ENCODE results near the gene GYPB. TPM values are rescaled to one million over a fixed set of nuclear protein-coding genes. Genes with fewer than 3 reads are reported as not detected.
"Not testable (repeated sequence)": the region's sequence is repeated elsewhere in the genome, so short reads cannot be mapped to it uniquely, and the experiment has no call there.

GYPB gene
- total and polyA plus RNA-seq, 8 donors: 26.8 TPM; not detected in 7

DNA sequence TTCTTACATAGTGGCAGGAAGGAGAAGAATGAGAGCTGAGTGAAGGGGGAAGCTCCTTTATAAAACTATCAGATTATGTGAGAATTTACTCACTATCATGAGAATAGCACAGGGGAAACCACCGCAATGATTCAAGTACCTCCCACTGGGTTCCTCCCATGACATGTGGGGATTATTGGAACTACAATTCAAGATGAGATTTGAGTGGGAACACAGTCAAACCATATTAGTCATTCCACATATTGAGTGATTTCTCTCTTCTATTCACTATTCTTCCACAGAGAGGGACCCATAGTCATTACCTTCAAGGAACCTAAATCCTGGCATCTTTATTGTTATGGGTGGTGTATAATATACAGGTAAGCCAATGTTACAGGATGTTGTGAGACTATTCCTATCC, 27.4 kb downstream of the GYPB start:
- intact Hi-C loops (cut with DNase I; ENCODE audit: low total_unique reads): not testable (repeated sequence)

GRCh38 chr4:143990717-143991116, 28.5 kb downstream of the GYPB start:
- H3K36me3 ChIP-seq; H3K27ac ChIP-seq; H3K27me3 ChIP-seq; H3K4me3 ChIP-seq; H3K9me3 ChIP-seq; H3K4me1 ChIP-seq; intact Hi-C loops (cut with DNase I; ENCODE audit: low total_unique reads); DNase-seq: not testable (repeated sequence)
- WGBS, 5 donors: 28 to 77% (median 54%) methylated on average over 2 to 3 of the region's 3 CpGs

More for the DNA sequence above, 27.4 kb downstream of the GYPB start:
- WGBS, 5 donors: no CpG with 5 or more reads among the region's 1 CpG
- not testable (repeated sequence) for H3K36me3 ChIP-seq, DNase-seq, H3K9me3 ChIP-seq, H3K4me1 ChIP-seq, H3K27ac ChIP-seq, H3K27me3 ChIP-seq, H3K4me3 ChIP-seq

GRCh38 chr4:143986180-143986579, 33.0 kb downstream of the GYPB start:
- no peak overlapping the region for H3K4me3 ChIP-seq
- TF ChIP-seq, protein P1, sequence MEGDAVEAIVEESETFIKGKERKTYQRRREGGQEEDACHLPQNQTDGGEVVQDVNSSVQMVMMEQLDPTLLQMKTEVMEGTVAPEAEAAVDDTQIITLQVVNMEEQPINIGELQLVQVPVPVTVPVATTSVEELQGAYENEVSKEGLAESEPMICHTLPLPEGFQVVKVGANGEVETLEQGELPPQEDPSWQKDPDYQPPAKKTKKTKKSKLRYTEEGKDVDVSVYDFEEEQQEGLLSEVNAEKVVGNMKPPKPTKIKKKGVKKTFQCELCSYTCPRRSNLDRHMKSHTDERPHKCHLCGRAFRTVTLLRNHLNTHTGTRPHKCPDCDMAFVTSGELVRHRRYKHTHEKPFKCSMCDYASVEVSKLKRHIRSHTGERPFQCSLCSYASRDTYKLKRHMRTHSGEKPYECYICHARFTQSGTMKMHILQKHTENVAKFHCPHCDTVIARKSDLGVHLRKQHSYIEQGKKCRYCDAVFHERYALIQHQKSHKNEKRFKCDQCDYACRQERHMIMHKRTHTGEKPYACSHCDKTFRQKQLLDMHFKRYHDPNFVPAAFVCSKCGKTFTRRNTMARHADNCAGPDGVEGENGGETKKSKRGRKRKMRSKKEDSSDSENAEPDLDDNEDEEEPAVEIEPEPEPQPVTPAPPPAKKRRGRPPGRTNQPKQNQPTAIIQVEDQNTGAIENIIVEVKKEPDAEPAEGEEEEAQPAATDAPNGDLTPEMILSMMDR (IDR thresholded peaks at IDR 0.05): no peak
- no peak for TF ChIP-seq EP300 (IDR thresholded peaks at IDR 0.05)
- TF ChIP-seq POLR2AphosphoS5 (IDR thresholded peaks at IDR 0.05): no peak
- no peak for TF ChIP-seq POLR2A (IDR thresholded peaks at IDR 0.05)
- DNase-seq: no peak
- no peaks in the 10 kb centered on the region for H3K4me1 ChIP-seq
- H3K9me3 ChIP-seq: no peaks in the 10 kb centered on the region
- no peaks in the 10 kb centered on the region for H3K27me3 ChIP-seq
- no peak overlapping the region for H3K27ac ChIP-seq
- WGBS, 5 donors: 40 to 81% (median 68%) methylated on average over 1 of the region's 1 CpG
- no peaks in the 10 kb centered on the region for H3K36me3 ChIP-seq
- intact Hi-C loops (cut with DNase I; ENCODE audit: low total_unique reads): no loop called here

DNA sequence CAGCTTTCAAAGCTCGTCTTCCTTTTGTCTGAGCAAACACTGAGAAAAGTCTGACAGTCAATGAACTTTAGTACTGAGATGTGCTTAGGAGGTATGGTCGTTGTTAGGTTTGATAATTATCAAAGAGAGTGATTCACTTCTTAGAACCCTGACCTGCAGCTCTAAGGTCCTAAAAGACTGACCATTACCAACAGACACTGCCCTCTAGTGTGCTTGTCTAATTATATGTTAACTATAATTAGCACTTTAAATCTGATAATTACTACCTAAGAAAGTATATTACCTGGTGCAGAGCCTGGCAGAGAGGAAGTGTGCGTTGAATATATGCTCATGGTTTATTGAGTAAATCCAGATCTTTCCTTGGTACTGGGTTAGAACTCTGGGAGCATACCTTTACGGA, 38.4 kb downstream of the GYPB start:
- H3K9me3 ChIP-seq; H3K4me1 ChIP-seq; H3K27me3 ChIP-seq; H3K36me3 ChIP-seq; intact Hi-C loops (cut with DNase I; ENCODE audit: low total_unique reads); H3K4me3 ChIP-seq; H3K27ac ChIP-seq: not testable (repeated sequence)
- peak in 1 of 2 donors; percentile 2 for DNase-seq
- WGBS, 5 donors: 23 to 63% (median 50%) methylated on average over 4 of the region's 4 CpGs

GRCh38 chr4:143975527-143975926, 43.7 kb downstream of the GYPB start:
- H3K36me3 ChIP-seq; H3K9me3 ChIP-seq; H3K27me3 ChIP-seq; intact Hi-C loops (cut with DNase I; ENCODE audit: low total_unique reads); H3K27ac ChIP-seq; H3K4me1 ChIP-seq; DNase-seq; H3K4me3 ChIP-seq: not testable (repeated sequence)

DNA sequence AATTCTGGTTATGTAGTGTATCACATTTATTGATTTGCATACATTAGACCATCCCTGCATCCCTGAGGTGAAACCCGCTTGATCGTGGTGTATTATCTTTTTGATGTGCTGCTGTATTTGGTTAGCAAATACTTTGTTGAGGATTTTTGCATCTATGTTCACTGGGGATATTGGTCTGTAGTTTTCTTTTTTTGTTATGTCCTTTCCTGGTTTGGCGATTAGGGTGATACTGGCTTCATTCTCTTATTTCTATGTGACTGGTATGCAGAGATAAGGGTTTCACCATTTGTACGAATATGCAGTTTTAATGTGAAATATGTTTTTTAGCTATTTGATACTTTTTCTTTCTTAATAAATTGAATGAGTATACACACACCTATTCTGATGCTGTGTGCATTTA, 45.2 kb downstream of the GYPB start:
- DNase-seq; H3K36me3 ChIP-seq; intact Hi-C loops (cut with DNase I; ENCODE audit: low total_unique reads); H3K4me1 ChIP-seq; H3K27ac ChIP-seq; H3K9me3 ChIP-seq; H3K27me3 ChIP-seq; H3K4me3 ChIP-seq: not testable (repeated sequence)
- 72 to 94% (median 81%) methylated on average over 4 of the region's 4 CpGs for WGBS, 5 donors

DNA sequence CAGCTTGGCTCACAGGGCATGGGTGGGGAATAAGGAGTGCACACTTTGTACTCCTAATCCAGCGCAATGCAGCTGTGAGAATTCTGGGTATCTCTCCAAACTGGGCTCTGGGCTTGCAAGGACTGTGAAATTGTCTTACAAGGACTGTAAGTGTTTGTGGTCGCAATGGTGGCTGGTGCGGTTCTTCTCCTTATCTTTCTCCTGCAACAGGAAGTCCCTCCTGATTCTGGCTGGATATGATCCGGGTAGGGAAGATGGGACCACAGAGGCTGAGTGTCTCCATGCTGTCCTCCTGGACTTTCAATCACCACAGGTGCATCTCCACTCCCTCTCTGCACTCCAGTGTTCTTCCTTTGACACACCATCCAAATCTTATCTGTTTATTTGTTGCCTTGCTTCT, 58.1 kb downstream of the GYPB start:
- H3K9me3 ChIP-seq: no peaks in the 10 kb centered on the region
- intact Hi-C loops (cut with DNase I; ENCODE audit: low total_unique reads): no loop called here

DNA sequence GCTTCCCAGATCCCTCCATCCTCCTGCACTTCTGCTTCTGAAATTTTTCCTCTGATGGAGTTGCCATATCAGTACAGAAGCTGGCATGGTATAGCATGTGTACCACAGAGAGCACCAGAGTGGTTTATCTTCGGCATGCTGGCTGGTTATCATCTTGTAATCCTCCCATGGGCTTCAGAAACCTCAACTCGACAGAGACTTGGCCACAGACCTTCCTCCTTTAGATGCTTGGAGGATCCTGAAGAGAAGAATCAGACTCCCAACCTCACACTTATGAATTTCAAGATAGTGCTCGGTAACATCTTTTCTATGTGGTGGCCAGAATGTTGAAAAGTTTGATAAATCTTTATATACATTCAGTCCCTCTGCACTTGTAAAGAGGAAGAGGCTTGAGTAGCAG, 63.9 kb downstream of the GYPB start:
- H3K27ac ChIP-seq; H3K36me3 ChIP-seq; H3K27me3 ChIP-seq; H3K4me3 ChIP-seq; H3K4me1 ChIP-seq; intact Hi-C loops (cut with DNase I; ENCODE audit: low total_unique reads); DNase-seq: not testable (repeated sequence)
- peaks cover 2 to 25% (median 14%) of the 10 kb centered on the region in 4 donors for H3K9me3 ChIP-seq
- WGBS, 5 donors: 70 to 80% (median 73%) methylated on average over 3 of the region's 3 CpGs

More for the DNA sequence above, 58.1 kb downstream of the GYPB start:
- Histone ChIP-seq H3K4me3 (no peak overlapping the region), H3K27me3 (no peaks in the 10 kb centered on the region), H3K36me3 (no peaks in the 10 kb centered on the region), H3K27ac (no peak overlapping the region), H3K4me1 (no peaks in the 10 kb centered on the region)
- no peak for DNase-seq
- 72 to 86% (median 81%) methylated on average over 3 to 4 of the region's 4 CpGs for WGBS, 5 donors
- TF ChIP-seq POLR2A (IDR thresholded peaks at IDR 0.05) (no peak), EP300 (IDR thresholded peaks at IDR 0.05) (no peak), POLR2AphosphoS5 (IDR thresholded peaks at IDR 0.05) (no peak)
- TF ChIP-seq, protein P1 (IDR thresholded peaks at IDR 0.05): no peak

- intact Hi-C loops (cut with DNase I; ENCODE audit: low total_unique reads); H3K27ac ChIP-seq; H3K4me3 ChIP-seq; H3K4me1 ChIP-seq; H3K36me3 ChIP-seq; H3K27me3 ChIP-seq; DNase-seq: not testable (repeated sequence)
- peaks cover 2 to 25% (median 14%) of the 10 kb centered on the region in 4 donors for H3K9me3 ChIP-seq
These were observed 67.7 kb downstream of the GYPB start for GRCh38 chr4:143951458-143951972.

DNA sequence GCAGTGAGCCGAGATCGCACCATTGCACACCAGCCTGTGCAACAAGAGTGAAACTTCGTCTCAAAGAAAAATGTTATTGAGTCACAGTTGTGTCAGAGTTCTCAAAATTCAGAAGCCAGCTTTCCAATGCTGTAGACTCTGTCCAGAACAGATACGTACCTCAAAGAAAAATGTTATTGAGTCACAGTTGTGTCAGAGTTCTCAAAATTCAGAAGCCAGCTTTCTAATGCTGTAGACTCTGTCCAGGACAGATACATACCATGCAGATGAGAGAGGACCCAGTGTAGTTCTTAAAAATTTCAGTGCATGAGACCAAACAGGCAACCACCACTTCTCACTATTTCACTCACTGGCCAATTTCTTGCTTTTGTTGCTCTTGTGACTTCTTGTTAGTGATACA, 68.2 kb downstream of the GYPB start:
- H3K4me3 ChIP-seq; intact Hi-C loops (cut with DNase I; ENCODE audit: low total_unique reads); DNase-seq; H3K27ac ChIP-seq; H3K36me3 ChIP-seq; H3K4me1 ChIP-seq; H3K27me3 ChIP-seq: not testable (repeated sequence)
- peaks cover 2 to 25% (median 14%) of the 10 kb centered on the region in 4 donors for H3K9me3 ChIP-seq
- 92 to 97% (median 95%) methylated on average over 4 of the region's 4 CpGs for WGBS, 5 donors

Measured in stomach (tissue), 9 donors.